ENCODE data around the gene SEMA6A. TPM values are rescaled to one million over a fixed set of nuclear protein-coding genes. Genes with fewer than 3 reads are reported as not detected.

Gene SEMA6A
- polyA plus RNA-seq, 3 donors from 2014 or later, result 0.19 to 0.80 TPM; not detected in 1

GRCh38 chr5:116406306-116407041 lies 168.1 kb downstream of the SEMA6A start:
- Mint-ChIP-seq H3K4me1 (no peaks in the 10 kb centered on the region), H3K4me3 (no peak overlapping the region), H3K9me3 (no peaks in the 10 kb centered on the region), H3K27me3 (ENCODE audit: low read depth in 3 of 3) (peaks cover 0 to 2% (median 0%) of the 10 kb centered on the region in 3 donors), H3K27ac (no peak overlapping the region), H3K36me3 (peaks cover 10 to 27% (median 14%) of the 10 kb centered on the region in 3 donors)
- DNase-seq, result no peak

GRCh38 chr5:116404792-116405191 lies 169.8 kb downstream of the SEMA6A start:
- Mint-ChIP-seq H3K36me3 (peaks cover 15 to 33% (median 16%) of the 10 kb centered on the region in 3 donors), H3K27me3 (ENCODE audit: low read depth in 3 of 3) (peaks cover 0 to 2% (median 0%) of the 10 kb centered on the region in 3 donors), H3K27ac (no peak overlapping the region), H3K9me3 (no peaks in the 10 kb centered on the region), H3K4me1 (no peaks in the 10 kb centered on the region), H3K4me3 (no peak overlapping the region)
- DNase-seq, result no peak

- peaks cover 0 to 2% (median 0%) of the 10 kb centered on the region in 3 donors for H3K27me3 Mint-ChIP-seq (ENCODE audit: low read depth in 3 of 3)
- H3K4me1 Mint-ChIP-seq, result no peaks in the 10 kb centered on the region
- no peak overlapping the region for H3K27ac Mint-ChIP-seq
- H3K4me3 Mint-ChIP-seq, result no peak overlapping the region
- H3K9me3 Mint-ChIP-seq, result no peaks in the 10 kb centered on the region
- peaks cover 16 to 39% (median 20%) of the 10 kb centered on the region in 3 donors for H3K36me3 Mint-ChIP-seq
- DNase-seq, result no peak
Observed at GRCh38 chr5:116404016-116404415, 170.6 kb downstream of the SEMA6A start.

- H3K27me3 Mint-ChIP-seq (ENCODE audit: low read depth in 3 of 3), result peaks cover 0 to 2% (median 0%) of the 10 kb centered on the region in 3 donors
- no peak overlapping the region for H3K4me3 Mint-ChIP-seq
- H3K9me3 Mint-ChIP-seq, result no peaks in the 10 kb centered on the region
- H3K4me1 Mint-ChIP-seq, result no peaks in the 10 kb centered on the region
- H3K36me3 Mint-ChIP-seq, result peaks cover 12 to 42% (median 25%) of the 10 kb centered on the region in 3 donors
- H3K27ac Mint-ChIP-seq, result no peak overlapping the region
- DNase-seq, result no peak
Observed at GRCh38 chr5:116402235-116402634, 172.4 kb downstream of the SEMA6A start.

GRCh38 chr5:116401576-116401975 lies 173.0 kb downstream of the SEMA6A start:
- Mint-ChIP-seq H3K27ac (no peak overlapping the region), H3K27me3 (ENCODE audit: low read depth in 3 of 3) (peaks cover 0 to 2% (median 0%) of the 10 kb centered on the region in 3 donors), H3K4me3 (no peak overlapping the region), H3K36me3 (peaks cover 12 to 40% (median 20%) of the 10 kb centered on the region in 3 donors), H3K4me1 (no peaks in the 10 kb centered on the region), H3K9me3 (no peaks in the 10 kb centered on the region)
- DNase-seq, result no peak

GRCh38 chr5:116396476-116397099 lies 178.0 kb downstream of the SEMA6A start:
- H3K9me3 Mint-ChIP-seq, result no peaks in the 10 kb centered on the region
- H3K27ac Mint-ChIP-seq, result no peak overlapping the region
- DNase-seq, result no peak
- no peaks in the 10 kb centered on the region for H3K4me1 Mint-ChIP-seq
- H3K36me3 Mint-ChIP-seq, result peaks cover 9 to 33% (median 24%) of the 10 kb centered on the region in 3 donors
- no peak overlapping the region for H3K4me3 Mint-ChIP-seq
- H3K27me3 Mint-ChIP-seq (ENCODE audit: low read depth in 3 of 3), result peaks cover 0 to 4% (median 3%) of the 10 kb centered on the region in 3 donors

- Mint-ChIP-seq H3K36me3 (peaks cover 9 to 33% (median 25%) of the 10 kb centered on the region in 3 donors), H3K27ac (no peak overlapping the region), H3K4me1 (no peaks in the 10 kb centered on the region), H3K4me3 (no peak overlapping the region), H3K9me3 (no peaks in the 10 kb centered on the region), H3K27me3 (ENCODE audit: low read depth in 3 of 3) (peaks cover 0 to 4% (median 3%) of the 10 kb centered on the region in 3 donors)
- no peak for DNase-seq
Observed at GRCh38 chr5:116395631-116396203, 178.9 kb downstream of the SEMA6A start.

- no peak for DNase-seq
- Mint-ChIP-seq H3K36me3 (peaks cover 9 to 33% (median 26%) of the 10 kb centered on the region in 3 donors), H3K27me3 (ENCODE audit: low read depth in 3 of 3) (peaks cover 0 to 4% (median 3%) of the 10 kb centered on the region in 3 donors), H3K4me1 (no peaks in the 10 kb centered on the region), H3K9me3 (no peaks in the 10 kb centered on the region), H3K4me3 (no peak overlapping the region), H3K27ac (no peak overlapping the region)
Observed at GRCh38 chr5:116395226-116395625, 179.4 kb downstream of the SEMA6A start.

- Mint-ChIP-seq H3K27me3 (ENCODE audit: low read depth in 3 of 3) (peaks cover 0 to 4% (median 3%) of the 10 kb centered on the region in 3 donors), H3K4me3 (no peak overlapping the region), H3K4me1 (no peaks in the 10 kb centered on the region), H3K36me3 (peaks cover 9 to 28% (median 21%) of the 10 kb centered on the region in 3 donors), H3K9me3 (no peaks in the 10 kb centered on the region), H3K27ac (no peak overlapping the region)
- no peak for DNase-seq
Observed at GRCh38 chr5:116394186-116394867, 180.3 kb downstream of the SEMA6A start.
